ENCODE measurements around the gene EXOC3L4. TPM values are rescaled to one million over a fixed set of nuclear protein-coding genes. Genes with fewer than 3 reads are reported as not detected.

The EXOC3L4 gene
- total RNA-seq, 1 donor from 2014 or later = not detected

DNA sequence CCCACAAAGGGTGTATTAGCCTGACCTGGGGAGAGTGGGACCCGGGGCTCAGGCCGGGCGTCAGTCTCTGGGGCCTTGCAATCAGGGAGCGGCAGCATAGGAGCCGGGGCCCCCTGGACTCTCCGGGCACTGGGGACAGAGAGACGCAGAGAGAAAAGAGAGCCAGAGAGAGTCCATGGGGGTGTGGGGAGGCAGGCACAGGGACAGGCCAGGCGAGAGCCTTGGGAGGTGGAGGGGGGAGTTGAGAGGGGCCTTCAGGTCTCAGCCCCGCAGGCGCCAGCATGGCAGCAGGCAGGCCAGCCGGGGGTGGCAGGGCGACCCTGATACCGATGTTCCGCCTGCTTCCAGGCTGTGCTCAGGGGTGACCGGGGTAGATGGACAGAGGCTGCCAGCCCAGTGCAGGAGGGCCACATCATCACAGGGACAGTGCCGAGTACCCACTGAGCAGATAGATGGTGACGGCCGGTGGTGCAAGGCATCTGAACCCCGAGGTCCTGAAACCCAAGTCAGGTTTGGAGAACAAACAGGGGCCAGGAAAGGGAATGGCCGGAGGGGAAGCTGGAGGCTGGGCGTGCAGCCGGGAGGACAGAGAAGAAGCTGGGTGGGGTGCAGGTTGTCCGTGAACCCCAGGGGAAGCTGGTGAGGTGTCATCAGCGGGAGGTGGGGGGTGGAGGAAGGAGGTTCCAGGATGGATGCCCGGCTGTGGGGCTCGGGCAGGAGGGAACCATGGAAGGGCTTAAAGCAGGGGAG, 2.9 kb downstream of the EXOC3L4 start:
- H3K27ac Mint-ChIP-seq = no peak overlapping the region
- intact Hi-C loops (cut with micrococcal nuclease) = no loop called here
- POLR2A ChIA-PET = no interaction called here

DNA sequence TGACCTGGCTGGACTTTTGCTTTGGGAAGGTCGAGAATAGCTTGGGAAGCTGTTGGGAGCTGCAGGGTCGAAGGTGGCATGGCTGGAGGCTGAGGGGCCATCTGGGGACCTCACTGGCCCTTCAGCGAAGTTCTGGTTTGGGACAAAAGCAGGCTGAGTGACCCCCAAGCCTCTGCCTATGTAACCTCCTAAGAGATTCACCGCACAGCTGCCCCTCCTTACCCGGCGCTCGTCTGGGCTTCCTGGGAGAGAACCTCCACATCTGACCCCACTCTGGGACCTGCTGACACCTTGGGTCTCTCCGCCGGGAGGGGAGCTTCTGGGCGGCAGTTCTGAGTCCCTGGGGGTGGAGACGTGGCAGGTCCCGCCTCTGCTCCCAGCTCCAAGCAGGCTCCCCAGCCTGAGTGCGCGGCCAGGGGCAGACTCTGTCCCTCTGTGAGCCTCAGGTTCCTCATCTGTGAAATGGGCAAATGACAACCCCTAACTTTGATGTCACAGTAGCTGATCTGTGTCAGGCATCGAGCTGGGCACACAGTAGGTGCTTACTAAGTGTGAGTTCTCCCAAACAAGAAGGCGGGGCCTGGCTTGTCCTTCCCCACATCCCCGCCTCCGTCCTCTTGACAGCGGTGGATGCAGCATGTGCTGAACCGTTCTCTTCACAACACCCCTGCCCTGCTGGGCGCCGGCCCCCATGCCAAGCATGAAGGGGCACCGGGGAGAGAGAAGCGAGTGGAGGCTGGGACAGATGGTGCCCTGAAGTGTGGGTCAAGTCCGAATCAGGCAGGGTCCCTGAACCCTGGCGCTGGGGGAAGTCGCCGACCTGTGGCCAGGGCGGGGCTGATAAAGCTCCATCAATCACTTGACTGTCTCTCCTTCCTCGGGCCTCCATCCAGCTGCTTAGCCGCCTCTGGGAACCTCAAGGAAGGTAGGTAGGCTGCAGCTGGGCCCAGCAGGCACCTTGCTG, 3.8 kb downstream of the EXOC3L4 start:
- intact Hi-C loops (cut with micrococcal nuclease) = no loop called here
- ATAC-seq (ENCODE audit: low read depth) (no peak), DNase-seq (no peak)
- CTCF ChIA-PET = no interaction called here
- Mint-ChIP-seq H3K4me3 (no peak overlapping the region), H3K9me3 (no peaks in the 10 kb centered on the region), H3K27me3 (peaks cover 10% of the 10 kb centered on the region), H3K4me1 (peaks cover 16% of the 10 kb centered on the region), H3K27ac (no peak overlapping the region), H3K36me3 (ENCODE audit: low read depth) (no peaks in the 10 kb centered on the region)
- TF ChIP-seq, protein P1, sequence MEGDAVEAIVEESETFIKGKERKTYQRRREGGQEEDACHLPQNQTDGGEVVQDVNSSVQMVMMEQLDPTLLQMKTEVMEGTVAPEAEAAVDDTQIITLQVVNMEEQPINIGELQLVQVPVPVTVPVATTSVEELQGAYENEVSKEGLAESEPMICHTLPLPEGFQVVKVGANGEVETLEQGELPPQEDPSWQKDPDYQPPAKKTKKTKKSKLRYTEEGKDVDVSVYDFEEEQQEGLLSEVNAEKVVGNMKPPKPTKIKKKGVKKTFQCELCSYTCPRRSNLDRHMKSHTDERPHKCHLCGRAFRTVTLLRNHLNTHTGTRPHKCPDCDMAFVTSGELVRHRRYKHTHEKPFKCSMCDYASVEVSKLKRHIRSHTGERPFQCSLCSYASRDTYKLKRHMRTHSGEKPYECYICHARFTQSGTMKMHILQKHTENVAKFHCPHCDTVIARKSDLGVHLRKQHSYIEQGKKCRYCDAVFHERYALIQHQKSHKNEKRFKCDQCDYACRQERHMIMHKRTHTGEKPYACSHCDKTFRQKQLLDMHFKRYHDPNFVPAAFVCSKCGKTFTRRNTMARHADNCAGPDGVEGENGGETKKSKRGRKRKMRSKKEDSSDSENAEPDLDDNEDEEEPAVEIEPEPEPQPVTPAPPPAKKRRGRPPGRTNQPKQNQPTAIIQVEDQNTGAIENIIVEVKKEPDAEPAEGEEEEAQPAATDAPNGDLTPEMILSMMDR (IDR thresholded peaks at IDR 0.05) = no peak
- POLR2A ChIA-PET = interaction anchor here (0.6 kb wide), 1 partner anchor 315 kb away, joined by 3 read pairs; no protein-coding TSS in a partner anchor

More for the DNA sequence above, 2.9 kb downstream of the EXOC3L4 start:
- Mint-ChIP-seq H3K27me3 (peaks cover 10% of the 10 kb centered on the region), H3K9me3 (no peaks in the 10 kb centered on the region), H3K36me3 (ENCODE audit: low read depth) (no peaks in the 10 kb centered on the region), H3K4me3 (no peak overlapping the region), H3K4me1 (peaks cover 16% of the 10 kb centered on the region)
- ATAC-seq (ENCODE audit: low read depth) = no peak
- TF ChIP-seq, protein P1 (IDR thresholded peaks at IDR 0.05) = no peak
- no peak for DNase-seq
- CTCF ChIA-PET = interaction anchor here (3.1 kb wide), 1 partner anchor 8 kb away, joined by 14 read pairs; no protein-coding TSS in a partner anchor

DNA sequence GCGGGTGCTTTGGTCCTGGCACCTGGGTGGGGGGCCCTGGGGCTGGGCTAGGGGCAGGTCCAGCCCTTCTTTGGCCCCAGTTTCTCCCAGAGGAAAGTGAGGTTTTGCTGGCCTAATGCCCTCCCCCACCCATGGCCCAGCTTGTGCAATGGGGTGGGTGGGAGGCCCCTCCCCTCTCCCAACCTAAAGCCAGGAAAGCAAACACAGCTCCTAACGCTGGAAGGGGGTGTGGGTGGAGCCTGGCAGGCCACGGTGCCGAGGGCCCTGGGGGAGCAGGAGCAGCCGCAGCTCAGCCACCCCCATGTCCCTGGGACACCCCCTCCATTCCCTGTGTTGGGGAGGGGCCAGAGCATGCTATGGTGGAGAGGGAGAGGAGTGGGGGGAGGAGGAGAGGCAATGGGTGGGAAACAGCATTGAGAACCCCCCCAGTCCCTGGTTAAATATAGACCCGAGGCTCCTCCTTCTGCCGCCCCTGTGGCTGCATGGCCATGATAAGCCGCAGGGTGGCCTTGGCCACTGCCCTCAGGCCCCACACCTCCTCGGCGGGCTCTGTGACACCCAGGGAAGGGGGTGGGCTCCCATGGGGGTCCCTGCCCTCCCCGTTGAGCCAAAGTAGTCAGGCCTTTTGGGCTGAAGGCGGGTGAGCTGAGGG, 4.7 kb downstream of the EXOC3L4 start:
- Mint-ChIP-seq H3K36me3 (ENCODE audit: low read depth) (no peaks in the 10 kb centered on the region), H3K27me3 (peaks cover 14% of the 10 kb centered on the region), H3K27ac (no peak overlapping the region), H3K9me3 (no peaks in the 10 kb centered on the region), H3K4me1 (peaks cover 21% of the 10 kb centered on the region), H3K4me3 (no peak overlapping the region)
- TF ChIP-seq, protein P1 (IDR thresholded peaks at IDR 0.05) = no peak
- ATAC-seq (ENCODE audit: low read depth) (no peak), DNase-seq (no peak)
- ChIA-PET CTCF (interaction anchor here (1.0 kb wide), 1 partner anchor 21 kb away, joined by 5 read pairs; no protein-coding TSS in a partner anchor), POLR2A (interaction anchor here (0.6 kb wide), 1 partner anchor 316 kb away, joined by 3 read pairs; no protein-coding TSS in a partner anchor)
- intact Hi-C loops (cut with micrococcal nuclease) = no loop called here

DNA sequence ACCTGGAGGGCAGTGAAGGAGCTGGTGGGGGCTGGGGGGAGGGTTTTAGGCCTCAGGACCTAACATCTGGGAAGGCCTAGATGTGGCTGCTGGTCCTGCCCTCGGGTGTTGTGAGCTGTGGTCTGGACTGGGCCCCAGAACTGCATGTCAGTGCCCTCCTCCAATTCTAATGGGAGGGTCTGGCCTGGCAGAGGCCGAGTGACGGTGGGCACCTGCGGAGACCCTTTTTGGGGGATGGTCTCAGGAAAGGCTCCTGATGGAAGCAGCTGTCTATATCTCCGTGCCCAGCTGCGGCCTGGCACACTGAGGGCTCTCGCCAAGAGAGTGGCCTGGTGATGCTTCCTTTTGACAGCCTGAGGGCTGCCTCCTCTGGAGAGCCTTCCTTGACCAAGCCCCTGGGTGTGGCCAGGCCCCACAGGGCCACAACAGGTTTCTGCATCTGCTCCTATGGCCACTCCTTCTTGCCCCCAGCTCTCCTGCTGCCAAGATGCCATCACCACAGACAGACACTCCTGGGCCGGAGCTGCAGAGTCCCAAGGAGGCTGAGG, 5.3 kb downstream of the EXOC3L4 start:
- intact Hi-C loops (cut with micrococcal nuclease) = loop anchor here (5.0 kb wide), 1 partner anchor 232 kb away; the partner anchor contains the start of gene EIF5
- POLR2A ChIA-PET = no interaction called here
- Mint-ChIP-seq H3K27ac (no peak overlapping the region), H3K4me1 (peaks cover 22% of the 10 kb centered on the region), H3K9me3 (no peaks in the 10 kb centered on the region), H3K36me3 (ENCODE audit: low read depth) (no peaks in the 10 kb centered on the region), H3K4me3 (no peak overlapping the region), H3K27me3 (peaks cover 14% of the 10 kb centered on the region)
- CTCF ChIA-PET = interaction anchor here (0.6 to 1.0 kb wide), 2 partner anchors 21 to 492 kb away, joined by 3 to 5 read pairs; no protein-coding TSS in a partner anchor
- no peak for ATAC-seq (ENCODE audit: low read depth)
- TF ChIP-seq, protein P1 (IDR thresholded peaks at IDR 0.05) = no peak
- no peak for DNase-seq
